ENCODE measurements around the gene EXOSC10. TPM values are rescaled to one million over a fixed set of nuclear protein-coding genes. Genes with fewer than 3 reads are reported as not detected.

EXOSC10 gene
- total RNA-seq, 2 donors from 2014 or later = 37.9 to 83.4 TPM

GRCh38 chr1:11134898-11135266 is 35.2 kb upstream of the EXOSC10 start:
- no peak for ATAC-seq
- TF ChIP-seq, protein P1, sequence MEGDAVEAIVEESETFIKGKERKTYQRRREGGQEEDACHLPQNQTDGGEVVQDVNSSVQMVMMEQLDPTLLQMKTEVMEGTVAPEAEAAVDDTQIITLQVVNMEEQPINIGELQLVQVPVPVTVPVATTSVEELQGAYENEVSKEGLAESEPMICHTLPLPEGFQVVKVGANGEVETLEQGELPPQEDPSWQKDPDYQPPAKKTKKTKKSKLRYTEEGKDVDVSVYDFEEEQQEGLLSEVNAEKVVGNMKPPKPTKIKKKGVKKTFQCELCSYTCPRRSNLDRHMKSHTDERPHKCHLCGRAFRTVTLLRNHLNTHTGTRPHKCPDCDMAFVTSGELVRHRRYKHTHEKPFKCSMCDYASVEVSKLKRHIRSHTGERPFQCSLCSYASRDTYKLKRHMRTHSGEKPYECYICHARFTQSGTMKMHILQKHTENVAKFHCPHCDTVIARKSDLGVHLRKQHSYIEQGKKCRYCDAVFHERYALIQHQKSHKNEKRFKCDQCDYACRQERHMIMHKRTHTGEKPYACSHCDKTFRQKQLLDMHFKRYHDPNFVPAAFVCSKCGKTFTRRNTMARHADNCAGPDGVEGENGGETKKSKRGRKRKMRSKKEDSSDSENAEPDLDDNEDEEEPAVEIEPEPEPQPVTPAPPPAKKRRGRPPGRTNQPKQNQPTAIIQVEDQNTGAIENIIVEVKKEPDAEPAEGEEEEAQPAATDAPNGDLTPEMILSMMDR (IDR thresholded peaks at IDR 0.05) = no peak
- no peak for TF ChIP-seq POLR2A (IDR thresholded peaks at IDR 0.05)
- WGBS, 2 donors = 68 to 91% methylated on average over 5 of the region's 5 CpGs
- peaks cover 0 to 21% of the 10 kb centered on the region in 2 donors for H3K36me3 ChIP-seq (replicated peaks in 1 of 2; ENCODE audit: insufficient read depth in 1 of 2, low read depth in 2 of 2)
- intact Hi-C loops (cut with DNase I) = no loop called here
- no peaks in the 10 kb centered on the region for H3K27me3 ChIP-seq
- no peak overlapping the region for H3K4me3 ChIP-seq
- no peaks in the 10 kb centered on the region for H3K9me3 ChIP-seq
- H3K27ac ChIP-seq = no peak overlapping the region
- DNase-seq = no peak
- H3K4me1 ChIP-seq = no peaks in the 10 kb centered on the region

DNA sequence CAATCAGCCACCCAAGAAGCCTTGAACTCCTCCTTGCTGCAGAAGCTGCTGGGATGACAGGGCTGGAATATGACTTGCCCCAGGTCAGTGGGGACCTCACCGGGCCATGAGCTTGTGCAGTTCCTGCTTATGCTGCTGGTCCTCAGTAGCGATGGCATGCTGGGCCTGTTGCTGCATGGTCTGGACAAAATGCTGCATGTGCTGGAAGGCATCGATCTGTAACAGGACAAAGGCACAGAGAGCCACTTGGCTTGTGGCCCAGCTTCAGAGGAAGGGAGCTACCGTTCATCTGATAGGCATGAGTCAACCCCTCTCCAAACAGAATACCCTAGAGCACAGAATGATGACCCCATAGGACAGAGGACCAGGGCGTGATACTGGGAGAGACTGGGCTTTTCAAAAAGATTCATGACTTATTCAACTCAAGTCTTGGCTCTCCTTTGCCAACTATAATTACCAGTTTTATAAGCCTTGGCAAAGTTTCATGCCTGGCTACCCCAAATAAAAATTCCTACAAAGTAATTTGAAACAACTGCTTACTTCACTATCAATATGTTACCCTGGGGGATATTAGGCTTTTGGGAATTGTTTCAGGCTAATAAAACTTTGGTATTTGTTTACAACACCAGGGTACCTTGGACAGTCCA is 34.7 kb upstream of the EXOSC10 start:
- DNase-seq (no peak), ATAC-seq (no peak)
- no peaks in the 10 kb centered on the region for H3K27me3 ChIP-seq
- no peak overlapping the region for H3K27ac ChIP-seq
- TF ChIP-seq, protein P1 (IDR thresholded peaks at IDR 0.05) = no peak
- no peak for TF ChIP-seq POLR2A (IDR thresholded peaks at IDR 0.05)
- no peaks in the 10 kb centered on the region for H3K9me3 ChIP-seq
- intact Hi-C loops (cut with DNase I) = no loop called here
- H3K4me3 ChIP-seq = no peak overlapping the region
- peaks cover 0 to 23% of the 10 kb centered on the region in 2 donors for H3K36me3 ChIP-seq (replicated peaks in 1 of 2; ENCODE audit: insufficient read depth in 1 of 2, low read depth in 2 of 2)
- 46 to 81% methylated on average over 4 to 5 of the region's 5 CpGs for WGBS, 2 donors
- no peaks in the 10 kb centered on the region for H3K4me1 ChIP-seq

DNA sequence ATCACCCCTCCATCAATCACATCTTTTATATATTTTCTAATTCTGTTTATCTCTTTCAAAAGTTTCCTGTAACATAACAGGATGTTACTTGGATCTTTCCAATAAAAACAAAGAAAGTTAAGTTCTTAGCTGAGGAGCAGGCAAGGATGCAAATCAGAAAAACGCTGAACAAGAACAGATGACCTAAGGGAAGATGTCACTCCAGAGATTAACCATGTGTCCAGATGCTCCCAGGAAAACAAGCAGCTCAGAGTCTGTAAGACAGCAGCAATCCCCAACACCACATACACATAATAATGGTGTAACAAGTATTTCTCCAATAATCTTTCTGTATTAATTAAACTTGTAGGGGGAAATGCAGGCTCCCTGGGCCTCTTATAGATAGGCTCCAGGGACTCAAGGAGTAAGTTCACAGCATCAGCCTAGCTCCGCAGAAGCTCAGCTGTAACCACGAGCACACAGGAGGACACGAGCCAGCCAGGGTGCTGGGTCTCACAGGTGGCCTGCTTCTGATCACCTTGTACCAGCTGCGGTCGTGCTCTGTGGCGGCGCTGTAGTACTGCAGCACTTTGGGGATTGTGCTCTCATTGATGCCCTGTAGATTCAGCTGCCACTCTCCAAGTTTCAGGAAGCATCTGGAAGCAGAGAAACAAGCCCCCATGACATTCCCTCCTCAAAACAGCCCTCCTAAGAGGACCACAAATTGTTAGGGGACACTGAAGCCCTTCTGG is 33.1 kb upstream of the EXOSC10 start:
- no peak for DNase-seq
- no peak for ATAC-seq
- no peak for TF ChIP-seq POLR2A (IDR thresholded peaks at IDR 0.05)
- TF ChIP-seq, protein P1 (IDR thresholded peaks at IDR 0.05) = no peak
- Histone ChIP-seq H3K27me3 (no peaks in the 10 kb centered on the region), H3K4me1 (no peaks in the 10 kb centered on the region), H3K36me3 (replicated peaks in 1 of 2; ENCODE audit: insufficient read depth in 1 of 2, low read depth in 2 of 2) (peaks cover 10 to 32% of the 10 kb centered on the region in 2 donors), H3K4me3 (no peak overlapping the region), H3K9me3 (no peaks in the 10 kb centered on the region), H3K27ac (no peak overlapping the region)
- intact Hi-C loops (cut with DNase I) = no loop called here
- WGBS, 2 donors = 70 to 76% methylated on average over 2 to 8 of the region's 8 CpGs

GRCh38 chr1:11131816-11132215 is 32.1 kb upstream of the EXOSC10 start:
- H3K27ac ChIP-seq = no peak overlapping the region
- intact Hi-C loops (cut with DNase I) = no loop called here
- no peak for DNase-seq
- H3K4me1 ChIP-seq = no peaks in the 10 kb centered on the region
- H3K9me3 ChIP-seq = no peaks in the 10 kb centered on the region
- no peak for ATAC-seq
- TF ChIP-seq POLR2A (IDR thresholded peaks at IDR 0.05) = no peak
- TF ChIP-seq, protein P1 (IDR thresholded peaks at IDR 0.05) = no peak
- H3K36me3 ChIP-seq (replicated peaks in 1 of 2; ENCODE audit: insufficient read depth in 1 of 2, low read depth in 2 of 2) = peaks cover 15 to 41% of the 10 kb centered on the region in 2 donors
- no peaks in the 10 kb centered on the region for H3K27me3 ChIP-seq
- 45 to 50% methylated on average over 3 of the region's 3 CpGs for WGBS, 2 donors
- H3K4me3 ChIP-seq = no peak overlapping the region

Measured in body of pancreas (tissue), 4 donors.